ENCODE data around the gene QRICH1. TPM values are rescaled to one million over a fixed set of nuclear protein-coding genes. Genes with fewer than 3 reads are reported as not detected.

Gene QRICH1
- total RNA-seq, 3 donors from 2014 or later, result 73.1 to 115 (median 99.3) TPM

- no peak for TF ChIP-seq POLR2AphosphoS5 (IDR thresholded peaks at IDR 0.05)
- TF ChIP-seq, protein P1, sequence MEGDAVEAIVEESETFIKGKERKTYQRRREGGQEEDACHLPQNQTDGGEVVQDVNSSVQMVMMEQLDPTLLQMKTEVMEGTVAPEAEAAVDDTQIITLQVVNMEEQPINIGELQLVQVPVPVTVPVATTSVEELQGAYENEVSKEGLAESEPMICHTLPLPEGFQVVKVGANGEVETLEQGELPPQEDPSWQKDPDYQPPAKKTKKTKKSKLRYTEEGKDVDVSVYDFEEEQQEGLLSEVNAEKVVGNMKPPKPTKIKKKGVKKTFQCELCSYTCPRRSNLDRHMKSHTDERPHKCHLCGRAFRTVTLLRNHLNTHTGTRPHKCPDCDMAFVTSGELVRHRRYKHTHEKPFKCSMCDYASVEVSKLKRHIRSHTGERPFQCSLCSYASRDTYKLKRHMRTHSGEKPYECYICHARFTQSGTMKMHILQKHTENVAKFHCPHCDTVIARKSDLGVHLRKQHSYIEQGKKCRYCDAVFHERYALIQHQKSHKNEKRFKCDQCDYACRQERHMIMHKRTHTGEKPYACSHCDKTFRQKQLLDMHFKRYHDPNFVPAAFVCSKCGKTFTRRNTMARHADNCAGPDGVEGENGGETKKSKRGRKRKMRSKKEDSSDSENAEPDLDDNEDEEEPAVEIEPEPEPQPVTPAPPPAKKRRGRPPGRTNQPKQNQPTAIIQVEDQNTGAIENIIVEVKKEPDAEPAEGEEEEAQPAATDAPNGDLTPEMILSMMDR (IDR thresholded peaks at IDR 0.05), result no peak
- TF ChIP-seq POLR2A (IDR thresholded peaks at IDR 0.05), result no peak
- peaks cover 6 to 14% of the 10 kb centered on the region in 2 donors for H3K4me1 ChIP-seq
- no peaks in the 10 kb centered on the region for H3K27me3 ChIP-seq
- intact Hi-C loops (cut with DNase I; ENCODE audit: low total_unique reads), result no loop called here
- H3K4me3 ChIP-seq, result no peak overlapping the region
- no peak for DNase-seq (ENCODE audit: low spot score in 2 of 2)
- peaks cover 4% of the 10 kb centered on the region for H3K36me3 ChIP-seq
- H3K27ac ChIP-seq, result peak overlapping the region; percentile 10 to 21
- H3K9me3 ChIP-seq, result no peaks in the 10 kb centered on the region
Measured at GRCh38 chr3:49025793-49026520, 67.9 kb downstream of the QRICH1 start.

DNA sequence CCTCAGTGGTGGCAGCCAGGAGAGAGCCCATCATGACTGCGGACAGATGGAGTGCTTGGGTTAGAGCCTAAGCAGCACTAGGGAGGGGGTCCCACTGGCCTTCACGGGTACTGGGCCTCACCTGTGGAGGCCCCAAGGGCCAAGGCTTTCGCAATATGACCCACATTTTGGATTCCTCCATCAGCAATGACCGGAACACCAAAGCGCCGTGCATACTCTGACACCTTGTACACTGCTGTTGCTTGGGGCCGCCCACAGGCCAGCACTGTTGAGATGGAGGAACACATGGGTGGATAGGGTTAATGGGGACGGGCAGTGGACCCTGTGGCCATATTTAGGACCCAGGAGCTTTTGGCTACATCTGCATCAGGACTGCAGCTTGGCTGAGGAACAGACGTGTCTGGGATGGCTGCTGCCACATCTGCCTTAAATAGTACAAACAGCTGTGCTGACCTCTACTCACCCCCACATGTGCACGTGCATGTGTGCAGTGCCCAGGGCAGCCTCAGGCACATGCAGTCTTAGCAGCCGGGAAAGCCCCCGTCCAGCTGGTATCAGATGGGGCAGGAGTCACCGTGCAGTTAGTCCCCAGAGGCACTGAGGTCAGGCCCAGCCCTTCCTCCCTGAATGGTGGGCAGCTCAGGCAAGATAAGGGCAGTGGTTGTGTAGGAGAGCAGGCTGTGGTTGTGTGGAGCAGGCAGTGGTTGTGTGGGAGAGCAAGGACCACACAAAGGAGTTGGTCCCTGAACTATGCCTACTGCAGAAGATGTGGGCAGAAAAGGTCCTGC lies 68.7 kb downstream of the QRICH1 start:
- intact Hi-C loops (cut with DNase I; ENCODE audit: low total_unique reads), result no loop called here
- peaks cover 4% of the 10 kb centered on the region for H3K36me3 ChIP-seq
- H3K27me3 ChIP-seq, result no peaks in the 10 kb centered on the region
- no peak overlapping the region for H3K27ac ChIP-seq
- H3K4me1 ChIP-seq, result peaks cover 9 to 18% of the 10 kb centered on the region in 2 donors
- H3K9me3 ChIP-seq, result no peaks in the 10 kb centered on the region
- H3K4me3 ChIP-seq, result no peak overlapping the region
- DNase-seq (ENCODE audit: low spot score in 2 of 2), result no peak
- TF ChIP-seq POLR2AphosphoS5 (IDR thresholded peaks at IDR 0.05), result no peak
- no peak for TF ChIP-seq POLR2A (IDR thresholded peaks at IDR 0.05)
- TF ChIP-seq, protein P1 (IDR thresholded peaks at IDR 0.05), result no peak

DNA sequence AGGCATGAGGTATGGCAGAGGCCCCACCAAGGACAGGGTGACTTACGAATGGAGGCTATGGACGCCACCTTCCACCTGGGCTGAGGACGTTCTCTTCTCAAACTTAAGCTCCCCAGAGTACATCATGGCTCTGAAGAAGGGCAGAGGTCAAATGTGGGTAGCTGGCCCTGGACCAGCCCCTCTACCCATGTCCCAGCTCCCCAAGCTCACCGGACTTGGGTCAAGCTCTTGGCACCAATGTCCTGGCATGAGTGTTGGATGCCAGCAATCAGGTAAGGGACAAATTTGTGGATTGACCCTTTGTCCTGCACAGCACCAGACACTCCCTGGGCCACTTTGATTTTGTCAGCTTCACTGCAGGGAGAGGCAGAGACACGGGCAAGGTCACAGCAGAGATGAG lies 69.4 kb downstream of the QRICH1 start:
- DNase-seq (ENCODE audit: low spot score in 2 of 2), result no peak
- Histone ChIP-seq H3K4me3 (no peak overlapping the region), H3K27me3 (no peaks in the 10 kb centered on the region), H3K9me3 (no peaks in the 10 kb centered on the region), H3K36me3 (peaks cover 4% of the 10 kb centered on the region), H3K27ac (no peak overlapping the region), H3K4me1 (peaks cover 9 to 24% of the 10 kb centered on the region in 2 donors)
- intact Hi-C loops (cut with DNase I; ENCODE audit: low total_unique reads), result no loop called here
- TF ChIP-seq, protein P1 (IDR thresholded peaks at IDR 0.05), result no peak
- TF ChIP-seq POLR2AphosphoS5 (IDR thresholded peaks at IDR 0.05), result no peak
- no peak for TF ChIP-seq POLR2A (IDR thresholded peaks at IDR 0.05)

DNA sequence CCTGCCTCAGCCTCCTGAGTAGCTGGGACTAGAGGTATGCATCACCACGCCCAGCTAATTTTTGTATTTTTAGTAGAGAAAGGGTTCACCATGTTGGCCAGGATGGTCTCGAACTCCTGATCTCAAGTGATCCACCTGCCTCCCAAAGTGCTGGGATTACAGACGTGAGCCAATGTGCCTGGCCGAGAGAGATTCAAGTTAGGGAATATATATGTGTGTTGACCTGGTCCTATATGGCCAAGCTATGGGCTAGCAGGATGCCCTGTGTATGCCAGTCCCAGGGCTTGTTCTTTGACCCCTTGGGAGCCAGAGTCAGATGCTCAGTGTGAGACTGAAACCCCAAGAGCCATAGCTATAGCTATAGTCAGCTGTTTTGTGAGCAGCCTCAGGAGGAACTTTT lies 70.1 kb downstream of the QRICH1 start:
- H3K4me1 ChIP-seq, result peaks cover 9 to 24% of the 10 kb centered on the region in 2 donors
- TF ChIP-seq, protein P1 (IDR thresholded peaks at IDR 0.05), result no peak
- intact Hi-C loops (cut with DNase I; ENCODE audit: low total_unique reads), result no loop called here
- no peak overlapping the region for H3K27ac ChIP-seq
- no peak overlapping the region for H3K4me3 ChIP-seq
- no peak for DNase-seq (ENCODE audit: low spot score in 2 of 2)
- no peaks in the 10 kb centered on the region for H3K27me3 ChIP-seq
- H3K36me3 ChIP-seq, result peaks cover 4% of the 10 kb centered on the region
- H3K9me3 ChIP-seq, result no peaks in the 10 kb centered on the region

GRCh38 chr3:49022688-49023171 lies 71.1 kb downstream of the QRICH1 start:
- Histone ChIP-seq H3K27me3 (no peaks in the 10 kb centered on the region), H3K27ac (peak overlapping the region; percentile 100), H3K4me3 (peak overlapping the region; percentile 96 to 99 (median 98)), H3K4me1 (peaks cover 10 to 17% of the 10 kb centered on the region in 2 donors), H3K9me3 (no peaks in the 10 kb centered on the region), H3K36me3 (peaks cover 4% of the 10 kb centered on the region)
- intact Hi-C loops (cut with DNase I; ENCODE audit: low total_unique reads), result no loop called here
- TF ChIP-seq POLR2AphosphoS5 (IDR thresholded peaks at IDR 0.05) (no peak), POLR2A (IDR thresholded peaks at IDR 0.05) (no peak)
- TF ChIP-seq, protein P1 (IDR thresholded peaks at IDR 0.05), result no peak
- DNase-seq (ENCODE audit: low spot score in 2 of 2), result no peak

Data from breast epithelium (tissue), 4 donors.